PC-3 (cell line): Measurements from ENCODE around the gene SCD. TPM values are rescaled to one million over a fixed set of nuclear protein-coding genes. Genes with fewer than 3 reads are reported as not detected.

Source experiments
- ATAC-seq: fragments of 200-7000 bp; cut with Tn5 transposase; 2 replicates; pipeline ENCODE4 v1.9.1; 2020; ENCODE audit warnings: mild to moderate bottlenecking, moderate library complexity
- BruUV-seq: library from RNA; stranded (reverse); fragments of 400-500 nt; replicated peaks from 2 replicates; lab custom pipeline; 2021; lab: Mats Ljungman, UMichigan
- CTCF ChIA-PET: fragments of 300-600 bp; sonication (Branson Sonifier 250); formaldehyde crosslinking; loops from one replicate; lab custom pipeline; 2022; ENCODE audit warnings: antibody characterized with exemption; lab: Charles Lee
- POLR2A ChIA-PET: fragments of 300-600 bp; sonication (Branson Sonifier 250); formaldehyde crosslinking; loops from one replicate; lab custom pipeline; 2022; ENCODE audit warnings: antibody characterized with exemption; ENCODE audit not compliant: unreplicated experiment; lab: Charles Lee
- DNase-seq: peaks from one replicate; pipeline ENCODE4 v3.0.0-alpha.2; 2015
- H2AFZ ChIP-seq: fragments of 300-600 bp; sonication (generic); 2 replicates; pipeline ENCODE4 v1.6.0; 2016; ENCODE audit warnings: antibody characterized with exemption, low read length
- H3F3A ChIP-seq: fragments of 300-600 bp; sonication (generic); one replicate; pipeline ENCODE4 v1.6.0; 2017; ENCODE audit warnings: antibody characterized with exemption, low read length, control low read depth, mild to moderate bottlenecking; ENCODE audit not compliant: unreplicated experiment
- H3K27ac ChIP-seq: fragments of 300-600 bp; sonication (generic); 2 replicates; pipeline ENCODE4 v1.5.1; 2016; ENCODE audit warnings: mild to moderate bottlenecking, low read length
- H3K27me3 ChIP-seq: fragments of 300-600 bp; sonication (generic); 2 replicates; pipeline ENCODE4 v1.6.1; 2016; ENCODE audit warnings: low read length, mixed read lengths
- H3K36me3 ChIP-seq: fragments of 300-600 bp; sonication (generic); 2 replicates; pipeline ENCODE4 v1.6.1; 2016; ENCODE audit warnings: low read depth, mixed run types, low read length, mixed read lengths
- H3K4me1 ChIP-seq: fragments of 300-600 bp; sonication (generic); 2 replicates; pipeline ENCODE4 v1.5.1; 2016; ENCODE audit warnings: low read length; ENCODE audit not compliant: insufficient read depth
- H3K4me2 ChIP-seq: fragments of 300-600 bp; sonication (generic); 2 replicates; pipeline ENCODE4 v1.6.0; 2016; ENCODE audit warnings: low read length
- H3K4me3 ChIP-seq: fragments of 300-600 bp; sonication (generic); 2 replicates; pipeline ENCODE4 v1.5.1; 2016; ENCODE audit warnings: mild to moderate bottlenecking, low read length, mixed read lengths
- H3K79me2 ChIP-seq: fragments of 300-600 bp; sonication (generic); 2 replicates; pipeline ENCODE4 v1.6.1; 2017; ENCODE audit warnings: low read length, mixed read lengths
- H3K9ac ChIP-seq: fragments of 300-600 bp; sonication (generic); 2 replicates; pipeline ENCODE4 v1.6.0; 2016; ENCODE audit warnings: mild to moderate bottlenecking, low read length
- H3K9me2 ChIP-seq: fragments of 300-600 bp; sonication (generic); replicated peaks from 2 replicates; pipeline ENCODE4 v1.6.1; 2016; ENCODE audit warnings: mixed run types, low read length, mixed read lengths
- H3K9me3 ChIP-seq: fragments of 300-600 bp; sonication (generic); 2 replicates; pipeline ENCODE4 v1.6.1; 2016; ENCODE audit warnings: low read length, mixed read lengths
- H4K20me1 ChIP-seq: fragments of 300-600 bp; sonication (generic); 2 replicates; pipeline ENCODE4 v1.6.1; 2016; ENCODE audit warnings: low read length, mixed read lengths
- CTCF ChIP-seq: fragments of 300-600 bp; sonication (generic); conservative IDR thresholded peaks from 2 replicates; pipeline ENCODE4 v1.5.1; 2017; ENCODE audit warnings: antibody characterized with exemption, low read depth, mild to moderate bottlenecking, low read length
- EZH2 ChIP-seq: fragments of 300-600 bp; sonication (generic); IDR thresholded peaks from one replicate; pipeline ENCODE4 v1.6.1; 2017; ENCODE audit warnings: antibody characterized with exemption, mild to moderate bottlenecking, low read length; ENCODE audit not compliant: unreplicated experiment
- EZH2phosphoT487 ChIP-seq: fragments of 300-600 bp; sonication (generic); IDR thresholded peaks from 2 replicates; pipeline ENCODE4 v1.6.1; 2018; ENCODE audit warnings: mild to moderate bottlenecking, antibody characterized with exemption, low read length, borderline replicate concordance
- intact Hi-C: fragments of 100-400 bp; cut with micrococcal nuclease; formaldehyde crosslinking; loops from 2 replicates; pipeline ENCODE4 v1.9.0; 2023
- total RNA-seq: library from RNA; depleted of rRNA; stranded (reverse); fragments of >200 nt; gene quantifications from 2 replicates; pipeline ENCODE4 v1.2.3, GENCODE V29; 2014

SCD gene
- total RNA-seq, 1 experiment from 2014 or later: 121 TPM

GRCh38 chr10:100303724-100304319, 43.2 kb upstream of the SCD start:
- ChIA-PET CTCF (interaction anchor here (0.5 to 0.8 kb wide), 3 partner anchors 18 to 129 kb away, joined by 3 to 4 read pairs (median 3); no protein-coding TSS in a partner anchor), POLR2A (no interaction called here)
- Histone ChIP-seq H4K20me1 (no peaks in the 10 kb centered on the region), H3K4me3 (no peak overlapping the region), H2AFZ (no peak overlapping the region), H3K27ac (no peak overlapping the region), H3K9me2 (no peaks in the 10 kb centered on the region), H3F3A (no peaks in the 10 kb centered on the region), H3K79me2 (no peaks in the 10 kb centered on the region), H3K9me3 (no peaks in the 10 kb centered on the region), H3K36me3 (no peaks in the 10 kb centered on the region), H3K9ac (no peak overlapping the region), H3K27me3 (no peaks in the 10 kb centered on the region), H3K4me2 (no peak overlapping the region), H3K4me1 (peaks cover 5% of the 10 kb centered on the region; the same call in 1 of the 2 replicates)
- DNase-seq (peak; percentile 47), ATAC-seq (peak; percentile 49; the same call in 1 of the 2 replicates)
- peak; percentile 72 for TF ChIP-seq CTCF
- no peak for TF ChIP-seq EZH2
- no peak for TF ChIP-seq EZH2phosphoT487
- no TSS peak for BruUV-seq
- intact Hi-C loops: no loop called here

GRCh38 chr10:100304414-100304813, 42.6 kb upstream of the SCD start:
- CTCF ChIA-PET: no interaction called here

GRCh38 chr10:100306861-100307260, 40.2 kb upstream of the SCD start:
- no peaks in the 10 kb centered on the region for H3K79me2 ChIP-seq
- H3K27ac ChIP-seq: no peak overlapping the region
- H3K27me3 ChIP-seq: no peaks in the 10 kb centered on the region
- no peak overlapping the region for H3K4me2 ChIP-seq
- H3K4me1 ChIP-seq: peaks cover 5% of the 10 kb centered on the region; the same call in 1 of the 2 replicates
- ChIA-PET CTCF (no interaction called here), POLR2A (no interaction called here)
- intact Hi-C loops: no loop called here
- no peaks in the 10 kb centered on the region for H4K20me1 ChIP-seq
- H3K4me3 ChIP-seq: no peak overlapping the region
- H3K9me2 ChIP-seq: no peaks in the 10 kb centered on the region
- no peak for ATAC-seq
- no peak for DNase-seq
- TF ChIP-seq EZH2: no peak
- no peak for TF ChIP-seq CTCF
- TF ChIP-seq EZH2phosphoT487: no peak
- H3K9ac ChIP-seq: no peak overlapping the region
- H3K9me3 ChIP-seq: no peaks in the 10 kb centered on the region
- no TSS peak for BruUV-seq
- no peak overlapping the region for H2AFZ ChIP-seq
- no peaks in the 10 kb centered on the region for H3F3A ChIP-seq
- no peaks in the 10 kb centered on the region for H3K36me3 ChIP-seq

More at GRCh38 chr10:100304414-100304813, 42.6 kb upstream of the SCD start:
- H3K9me2 ChIP-seq: no peaks in the 10 kb centered on the region
- no peaks in the 10 kb centered on the region for H3K79me2 ChIP-seq
- H3K9ac ChIP-seq: no peak overlapping the region
- TF ChIP-seq EZH2phosphoT487: no peak
- no peak overlapping the region for H2AFZ ChIP-seq
- no peaks in the 10 kb centered on the region for H3K27me3 ChIP-seq
- no peak overlapping the region for H3K4me3 ChIP-seq
- H3K27ac ChIP-seq: no peak overlapping the region
- H3K4me2 ChIP-seq: no peak overlapping the region
- peaks cover 5% of the 10 kb centered on the region; the same call in 1 of the 2 replicates for H3K4me1 ChIP-seq
- intact Hi-C loops: no loop called here
- H3K36me3 ChIP-seq: no peaks in the 10 kb centered on the region
- no peaks in the 10 kb centered on the region for H4K20me1 ChIP-seq
- POLR2A ChIA-PET: no interaction called here
- H3F3A ChIP-seq: no peaks in the 10 kb centered on the region
- H3K9me3 ChIP-seq: no peaks in the 10 kb centered on the region
- DNase-seq (no peak), ATAC-seq (no peak)
- no TSS peak for BruUV-seq
